Keratinocyte (primary cell): ENCODE measurements around the gene PPP6C.

Source experiments
- CTCF ChIP-seq, 3 experiments: IDR thresholded peaks in 1 of 3; conservative IDR thresholded peaks in 1 of 3; optimal IDR thresholded peaks in 1 of 3; 2 replicates in 2 of 3; 3 replicates in 1 of 3; pipeline versions ENCODE3 to v1.5.1; 2011; ENCODE audit warnings: low read length in 3 of 3, mild to moderate bottlenecking in 3 of 3, moderate library complexity in 2 of 3, control low read depth in 1 of 3, inconsistent platforms in 1 of 3; ENCODE audit not compliant: insufficient read depth in 2 of 3; ENCODE audit errors: extremely low read depth in 1 of 3
- EZH2 ChIP-seq: IDR thresholded peaks from one replicate; pipeline ENCODE4 v1.6.1; 2012; ENCODE audit warnings: inconsistent platforms, mild to moderate bottlenecking, low read length, moderate library complexity

DNA sequence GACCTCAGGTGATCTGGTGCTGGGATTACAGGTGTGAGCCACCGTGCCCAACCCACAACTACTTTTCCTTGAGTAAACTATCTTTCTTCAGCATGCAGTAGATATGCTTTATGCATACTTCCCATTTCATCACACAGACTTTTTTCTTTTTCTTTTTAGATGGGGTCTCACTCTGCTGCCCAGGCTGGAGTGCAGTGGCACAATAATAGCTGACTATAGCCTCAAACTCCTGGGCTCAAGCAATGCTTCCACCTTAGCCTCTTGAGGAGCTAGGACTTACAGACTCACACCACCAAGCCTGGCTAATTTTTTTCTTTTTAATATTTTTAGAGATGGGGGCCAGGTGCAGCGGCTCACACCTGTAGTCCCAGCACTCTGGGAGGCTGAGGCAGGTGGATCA is 22.8 kb downstream of the PPP6C start:
- TF ChIP-seq CTCF (optimal IDR thresholded peaks at IDR 0.05 in 1 of 3, IDR thresholded peaks at IDR 0.05 in 1 of 3, conservative IDR thresholded peaks at IDR 0.05 in 1 of 3; ENCODE audit: extremely low read depth in 1 of 3, insufficient read depth in 2 of 3, low read length in 3 of 3) (no peak), EZH2 (no peak)
